NCI-H1694 (cell line): ENCODE data around the gene DAPK1.
"Not testable (repeated sequence)": the region's sequence is repeated elsewhere in the genome, so short reads cannot be mapped to it uniquely, and the experiment has no call there.

ENCODE experiments used
- DNase-seq: peaks from one replicate; lab custom pipeline; 2025; lab: John Stamatoyannopoulos, UW

Gene DAPK1

GRCh38 chr9:87543251-87543650 lies 45.6 kb downstream of the DAPK1 start:
- no peak for DNase-seq

- no peak for DNase-seq
These were observed 48.2 kb downstream of the DAPK1 start for GRCh38 chr9:87545858-87546257.

GRCh38 chr9:87546704-87547103 lies 49.0 kb downstream of the DAPK1 start:
- DNase-seq, result no peak

- no peak for DNase-seq
These were observed 50.0 kb downstream of the DAPK1 start for GRCh38 chr9:87547671-87548081.

GRCh38 chr9:87548159-87548558 lies 50.5 kb downstream of the DAPK1 start:
- DNase-seq, result no peak

GRCh38 chr9:87549088-87549487 lies 51.4 kb downstream of the DAPK1 start:
- DNase-seq, result not testable (repeated sequence)

- no peak for DNase-seq
These were observed 52.1 kb downstream of the DAPK1 start for GRCh38 chr9:87549791-87550190.

- DNase-seq, result no peak
These were observed 52.7 kb downstream of the DAPK1 start for GRCh38 chr9:87550253-87550954.

GRCh38 chr9:87551772-87552217 lies 54.1 kb downstream of the DAPK1 start:
- no peak for DNase-seq

GRCh38 chr9:87554171-87554910 lies 56.7 kb downstream of the DAPK1 start:
- no peak for DNase-seq

- DNase-seq, result no peak
These were observed 57.3 kb downstream of the DAPK1 start for GRCh38 chr9:87554976-87555375.

- DNase-seq, result no peak
These were observed 58.4 kb downstream of the DAPK1 start for GRCh38 chr9:87556039-87556438.

GRCh38 chr9:87556821-87557220 lies 59.2 kb downstream of the DAPK1 start:
- no peak for DNase-seq

GRCh38 chr9:87557996-87558395 lies 60.3 kb downstream of the DAPK1 start:
- no peak for DNase-seq

- no peak for DNase-seq
These were observed 61.0 kb downstream of the DAPK1 start for GRCh38 chr9:87558606-87559190.

- no peak for DNase-seq
These were observed 64.4 kb downstream of the DAPK1 start for GRCh38 chr9:87562062-87562461.

- no peak for DNase-seq
These were observed 65.0 kb downstream of the DAPK1 start for GRCh38 chr9:87562530-87563170.

- DNase-seq, result no peak
These were observed 66.4 kb downstream of the DAPK1 start for GRCh38 chr9:87564111-87564510.

GRCh38 chr9:87564791-87565241 lies 67.1 kb downstream of the DAPK1 start:
- no peak for DNase-seq

GRCh38 chr9:87567001-87567400 lies 69.3 kb downstream of the DAPK1 start:
- peak; percentile 30 for DNase-seq

- no peak for DNase-seq
These were observed 69.9 kb downstream of the DAPK1 start for GRCh38 chr9:87567571-87567970.

GRCh38 chr9:87567983-87568382 lies 70.3 kb downstream of the DAPK1 start:
- no peak for DNase-seq

GRCh38 chr9:87568401-87568800 lies 70.7 kb downstream of the DAPK1 start:
- no peak for DNase-seq
